HG02610 (cell line): ENCODE data around the gene TEX26.

ENCODE experiments used
- ATAC-seq: cut with Tn5 transposase; IDR thresholded peaks from one replicate; pipeline ENCODE4 v1.9.1; 2021; ENCODE audit warnings: mild to moderate bottlenecking, moderate library complexity; ENCODE audit not compliant: unreplicated experiment

The TEX26 gene

GRCh38 chr13:30932481-30933353 is at the start of gene TEX26:
TSS of gene TEX26 (plus strand) at chr13:30932656. CDS start at chr13:30932716, 60 bp downstream.
- no peak for ATAC-seq

- no peak for ATAC-seq
Observed at GRCh38 chr13:30882996-30883766, 49.3 kb upstream of the TEX26 start.

GRCh38 chr13:30884543-30884942 is 47.9 kb upstream of the TEX26 start:
- no peak for ATAC-seq

DNA sequence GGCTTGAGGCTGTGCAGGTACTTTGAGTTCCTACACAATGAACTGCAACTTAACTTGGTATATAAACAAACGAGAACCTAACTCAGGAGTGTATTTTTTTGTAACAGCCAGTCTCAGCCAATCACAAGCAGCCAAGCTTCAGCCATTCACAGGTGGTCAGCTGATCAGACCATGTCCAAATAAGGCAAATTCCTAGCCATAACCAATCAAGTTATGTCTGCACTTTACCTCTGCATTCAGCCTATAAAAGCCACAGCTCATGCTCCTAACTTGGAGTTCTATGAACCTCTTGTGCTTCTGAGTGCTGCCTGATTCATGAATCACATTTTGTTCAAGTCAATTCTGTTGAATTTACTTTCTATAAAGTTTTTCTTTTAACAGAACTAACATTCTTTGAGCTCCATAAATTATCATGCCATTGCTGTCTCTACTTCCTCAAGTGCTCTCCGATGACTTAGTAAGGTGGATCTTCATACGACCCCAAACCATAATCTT is 43.2 kb upstream of the TEX26 start:
- no peak for ATAC-seq

DNA sequence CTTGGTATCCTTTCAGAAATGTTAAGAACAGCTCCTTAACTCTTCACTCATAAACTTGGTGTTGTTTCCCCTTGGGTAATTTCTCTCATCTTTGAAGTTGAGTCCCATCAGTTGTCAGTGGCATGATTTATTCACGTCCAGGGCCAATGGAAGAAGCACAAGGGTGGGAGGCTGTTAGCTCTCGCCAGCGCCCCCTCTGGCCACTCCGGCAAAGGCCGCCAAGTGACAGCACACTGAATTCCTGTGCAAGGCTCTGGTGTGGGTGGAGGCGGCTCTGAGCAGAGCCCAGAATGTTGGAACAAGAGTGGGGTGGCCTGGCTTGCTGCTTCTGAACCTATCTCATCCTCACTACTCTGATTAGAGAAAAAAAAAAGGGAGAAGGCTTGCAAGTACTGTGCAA is 39.5 kb upstream of the TEX26 start:
- ATAC-seq = no peak

GRCh38 chr13:30895773-30896172 is 36.7 kb upstream of the TEX26 start:
- ATAC-seq = no peak

GRCh38 chr13:30898070-30898469 is 34.4 kb upstream of the TEX26 start:
- ATAC-seq = no peak

DNA sequence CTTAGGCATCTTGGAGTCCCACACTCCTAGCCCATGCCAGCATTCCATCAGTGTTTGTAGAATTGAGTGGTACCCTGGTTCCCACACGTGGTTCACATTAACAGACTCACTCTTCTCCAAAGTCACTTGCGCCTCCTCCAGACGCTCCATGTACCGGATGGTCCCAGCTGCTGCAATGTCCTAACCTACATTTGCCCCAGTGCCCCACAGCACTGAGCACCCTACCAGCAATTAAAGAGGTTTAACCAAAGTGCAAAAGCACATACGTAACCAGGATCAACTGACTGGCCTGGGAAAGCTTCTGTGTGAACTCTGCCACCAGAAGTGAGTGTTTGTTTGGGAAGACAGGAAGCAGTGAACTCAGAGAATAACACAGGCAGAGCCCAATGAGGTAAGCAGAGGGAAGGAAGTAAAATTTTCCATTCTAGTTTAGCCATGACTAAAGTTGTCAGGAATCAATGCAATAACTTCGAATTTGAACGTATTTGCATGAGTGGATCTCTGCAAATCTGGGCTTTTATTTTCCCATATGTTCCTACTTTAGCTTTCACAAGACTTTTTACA is 33.7 kb upstream of the TEX26 start:
- ATAC-seq = no peak

- ATAC-seq = no peak
Observed at GRCh38 chr13:30900436-30900835, 32.0 kb upstream of the TEX26 start.

DNA sequence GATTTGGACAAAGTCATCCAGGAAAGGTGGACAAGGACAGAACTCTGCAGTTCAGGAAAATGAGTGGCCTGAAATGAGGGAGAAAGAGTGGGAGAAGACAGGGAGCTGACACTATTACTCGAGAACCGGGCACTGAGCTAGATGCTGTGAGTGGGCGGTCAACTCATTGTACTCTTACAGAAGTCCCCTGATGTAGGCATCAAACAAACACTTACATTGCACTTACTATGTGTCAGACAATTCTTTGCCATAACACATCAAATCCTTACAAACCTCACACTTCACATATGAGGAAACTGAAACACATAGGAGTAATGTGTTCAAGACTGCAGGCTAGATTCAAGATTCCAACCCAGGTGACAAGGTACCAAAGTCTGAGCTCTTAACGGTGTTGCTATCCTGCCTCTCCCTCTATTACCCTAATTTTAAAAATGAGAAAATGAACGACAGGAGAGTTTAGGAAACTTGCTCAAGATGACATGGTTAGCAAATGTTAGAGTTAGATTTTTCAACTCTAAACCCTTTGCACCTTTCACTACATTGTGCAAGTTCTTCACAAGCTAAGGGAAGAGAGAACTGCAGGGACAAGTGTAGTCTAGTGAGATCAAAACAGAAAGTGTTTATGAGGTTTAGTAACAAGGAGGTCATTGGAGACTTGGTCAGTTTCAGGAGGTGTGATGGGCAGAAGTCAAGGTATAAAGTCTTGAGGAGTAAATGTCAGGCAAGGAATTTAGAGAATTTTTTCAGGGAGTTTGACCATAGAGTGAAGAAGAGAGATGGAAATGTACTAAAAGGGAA is 31.3 kb upstream of the TEX26 start:
- no peak for ATAC-seq

- no peak for ATAC-seq
Observed at GRCh38 chr13:30904043-30904442, 28.4 kb upstream of the TEX26 start.

GRCh38 chr13:30905932-30906383 is 26.5 kb upstream of the TEX26 start, which contains the start of gene MEDAG:
TSS of gene MEDAG (plus strand) at chr13:30906271. CDS start at chr13:30906516, 245 bp downstream.
- no peak for ATAC-seq

DNA sequence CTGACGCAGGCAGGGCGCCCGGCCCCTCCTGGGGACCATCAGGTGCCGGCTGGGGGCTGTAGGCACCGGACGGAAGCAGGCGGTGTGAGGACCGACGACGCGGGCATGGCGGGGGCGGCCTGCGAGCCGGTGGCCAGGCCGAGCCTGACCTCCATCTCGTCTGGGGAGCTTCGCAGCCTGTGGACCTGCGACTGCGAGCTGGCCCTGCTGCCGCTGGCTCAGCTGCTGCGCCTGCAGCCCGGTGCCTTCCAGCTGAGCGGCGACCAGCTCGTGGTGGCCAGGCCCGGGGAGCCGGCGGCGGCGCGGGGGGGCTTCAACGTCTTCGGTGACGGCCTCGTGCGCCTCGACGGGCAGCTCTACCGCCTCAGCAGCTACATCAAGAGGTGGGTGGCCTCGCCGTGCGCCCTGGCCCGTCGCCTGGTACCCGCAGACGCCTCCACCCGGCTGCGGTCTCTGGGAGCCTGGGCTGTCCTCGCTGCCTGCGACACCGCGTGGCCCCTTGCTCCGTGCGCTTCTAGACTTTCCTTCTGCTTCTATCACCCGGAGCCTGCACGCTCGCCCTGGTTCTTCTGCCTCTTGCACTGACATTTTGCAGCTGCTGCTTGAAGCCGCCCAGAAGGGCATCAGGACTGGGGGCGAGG is 25.9 kb upstream of the TEX26 start:
- no peak for ATAC-seq

DNA sequence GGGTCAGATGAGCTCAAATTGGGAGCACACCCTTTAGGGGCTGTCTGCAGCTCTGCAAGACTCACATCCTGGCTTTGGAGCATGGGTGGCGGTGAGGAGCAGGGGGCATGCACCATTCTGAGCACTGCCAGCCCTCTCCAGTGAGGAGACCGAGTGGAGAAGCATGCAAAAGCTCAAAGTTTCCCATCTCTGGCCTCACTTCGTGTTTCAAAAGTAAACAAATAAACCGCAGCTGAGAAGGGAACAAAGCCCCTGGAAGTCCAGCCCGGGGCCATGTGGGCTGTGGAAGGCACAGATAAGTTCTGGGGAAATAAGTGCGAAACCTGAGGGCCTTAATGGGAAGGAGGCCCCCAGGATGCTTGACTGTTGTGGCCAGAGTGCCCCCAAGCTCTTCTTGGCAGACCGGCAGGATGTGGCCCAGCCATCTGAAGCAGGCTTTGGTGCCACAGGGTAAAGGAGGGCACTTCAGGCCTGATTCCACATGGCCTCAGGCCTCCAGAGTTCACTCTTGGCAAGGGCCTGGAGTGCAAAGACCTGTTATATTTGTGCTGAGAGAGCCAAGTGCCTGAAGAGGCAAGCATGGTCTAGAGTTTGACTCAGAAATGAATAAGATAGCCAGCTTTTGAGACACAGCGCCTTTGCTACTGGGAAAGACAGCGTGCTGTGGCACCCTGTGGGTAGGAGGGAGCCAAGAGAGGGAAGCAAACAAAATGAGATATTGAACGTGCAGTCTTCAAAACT is 25.2 kb upstream of the TEX26 start:
- ATAC-seq = no peak

DNA sequence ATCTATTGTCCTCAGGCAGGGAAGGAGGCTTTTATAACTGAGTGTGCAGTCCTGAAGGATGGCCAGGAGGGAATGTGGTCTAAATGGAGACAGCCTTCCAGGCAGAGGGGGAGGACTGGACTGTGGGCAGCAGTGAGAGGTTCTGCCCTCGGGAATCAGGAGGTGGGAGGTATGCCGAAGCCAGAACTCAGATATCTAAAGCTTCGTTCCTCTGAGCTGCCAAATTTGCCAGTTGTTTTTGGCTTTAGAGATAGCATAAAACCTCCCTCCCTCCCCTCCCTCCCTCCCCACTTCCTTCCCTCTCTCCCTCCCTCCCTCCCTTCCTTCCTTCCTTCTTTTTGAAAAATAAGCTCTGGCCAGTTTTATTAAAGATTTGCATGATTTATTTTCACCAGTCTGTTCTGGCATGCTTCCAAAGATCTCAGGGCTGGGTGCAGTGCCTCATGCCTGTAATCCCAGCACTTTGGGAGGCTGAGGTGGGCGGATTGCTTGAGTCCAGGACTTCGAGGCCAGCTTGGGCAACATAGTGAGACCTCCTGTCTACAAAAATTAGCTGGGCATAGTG is 24.0 kb upstream of the TEX26 start:
- ATAC-seq = no peak

DNA sequence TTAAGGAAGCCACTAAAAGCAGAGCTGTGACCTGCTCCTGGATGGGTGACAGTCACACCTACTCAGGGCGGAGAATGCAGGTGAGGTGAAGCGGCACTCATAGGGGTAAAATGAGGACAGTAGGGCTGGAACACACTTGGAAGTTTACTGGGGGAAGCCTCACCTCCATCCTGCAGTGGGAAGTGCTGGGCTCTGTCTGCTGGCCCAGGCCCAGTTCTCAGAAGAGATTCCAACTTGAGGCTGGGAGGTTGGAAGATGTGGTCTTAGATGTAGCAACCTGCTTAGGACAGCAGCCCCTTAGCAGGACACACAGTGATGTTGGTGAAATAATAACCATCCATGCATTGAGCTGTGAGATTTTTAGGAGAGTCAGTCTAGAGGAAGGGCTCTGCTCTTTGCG is 21.8 kb upstream of the TEX26 start:
- no peak for ATAC-seq

GRCh38 chr13:30915691-30916541 is 16.5 kb upstream of the TEX26 start:
- ATAC-seq = no peak

- no peak for ATAC-seq
Observed at GRCh38 chr13:30916991-30917390, 15.5 kb upstream of the TEX26 start.
